GM18498 (cell line): ENCODE measurements around the gene ENDOV.

ENCODE experiments used
- ATAC-seq: cut with Tn5 transposase; IDR thresholded peaks from one replicate; pipeline ENCODE4 v1.9.1; 2021; ENCODE audit warnings: mild to moderate bottlenecking, moderate library complexity; ENCODE audit not compliant: unreplicated experiment

ENDOV gene

DNA sequence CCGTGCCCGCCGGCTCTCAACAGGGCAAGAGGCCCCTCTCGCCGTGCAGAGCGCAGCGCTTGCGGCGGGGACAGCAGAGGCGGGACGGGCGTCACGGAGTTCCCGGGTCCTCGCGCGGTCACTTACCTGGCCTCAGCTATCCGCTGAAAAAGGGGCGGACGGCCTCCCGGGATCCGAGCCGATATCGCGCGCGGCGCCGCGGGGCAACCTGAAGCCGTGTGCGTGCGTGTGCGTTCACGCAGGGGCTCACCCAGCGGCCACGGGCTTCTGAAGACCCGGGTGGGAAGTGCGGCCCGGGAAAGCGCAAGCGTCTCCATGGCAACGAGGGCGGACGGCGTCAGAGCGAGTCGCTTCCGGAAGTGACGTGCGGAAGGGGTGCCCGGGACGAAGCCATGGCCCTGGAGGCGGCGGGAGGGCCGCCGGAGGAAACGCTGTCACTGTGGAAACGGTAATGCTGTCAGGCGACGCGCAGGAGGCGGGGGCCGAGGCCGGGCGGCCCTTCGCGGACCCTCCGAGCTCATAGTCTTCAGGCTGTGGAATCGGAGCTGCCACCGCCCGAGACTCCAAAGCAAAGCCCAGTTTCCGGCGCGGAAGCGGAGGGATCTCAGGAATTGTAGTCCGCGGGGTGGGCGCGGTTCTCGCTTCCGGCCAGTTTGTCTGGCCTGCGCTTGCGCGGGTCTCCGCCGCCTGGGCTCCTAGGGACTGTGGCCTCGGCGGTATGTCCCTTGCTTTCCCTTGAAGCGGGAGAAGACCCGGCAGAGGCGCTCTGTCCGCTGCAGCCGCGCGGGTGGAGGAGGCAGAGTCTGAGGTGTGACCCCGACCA, at the start of gene ENDOV:
Gene ENDOV, plus strand, starts transcription at position 365 of the 823 bp plus-strand sequence. Its CDS starts 28 bp downstream, at position 393.
- peak; percentile 95 for ATAC-seq

DNA sequence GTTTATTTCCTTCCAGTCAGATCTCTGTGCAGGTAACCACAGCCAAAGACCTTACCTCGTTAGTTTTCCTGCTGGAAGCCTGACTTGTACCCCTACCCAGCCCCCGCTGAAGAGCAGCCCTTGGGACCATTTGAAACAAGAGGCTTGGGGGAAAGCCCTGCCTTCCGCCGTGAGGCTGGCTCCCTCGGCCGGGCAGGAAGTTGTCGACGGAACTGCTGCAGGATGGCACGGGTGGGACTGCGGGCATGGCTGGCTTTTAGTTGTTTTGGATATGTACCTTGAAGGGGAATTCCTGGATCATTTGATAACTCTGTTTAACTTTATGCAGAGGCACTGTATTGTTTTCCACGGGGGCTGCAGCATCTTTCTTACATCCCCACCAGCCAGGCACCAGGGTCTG, 49.0 kb upstream of the ENDOV start:
- ATAC-seq, result no peak

DNA sequence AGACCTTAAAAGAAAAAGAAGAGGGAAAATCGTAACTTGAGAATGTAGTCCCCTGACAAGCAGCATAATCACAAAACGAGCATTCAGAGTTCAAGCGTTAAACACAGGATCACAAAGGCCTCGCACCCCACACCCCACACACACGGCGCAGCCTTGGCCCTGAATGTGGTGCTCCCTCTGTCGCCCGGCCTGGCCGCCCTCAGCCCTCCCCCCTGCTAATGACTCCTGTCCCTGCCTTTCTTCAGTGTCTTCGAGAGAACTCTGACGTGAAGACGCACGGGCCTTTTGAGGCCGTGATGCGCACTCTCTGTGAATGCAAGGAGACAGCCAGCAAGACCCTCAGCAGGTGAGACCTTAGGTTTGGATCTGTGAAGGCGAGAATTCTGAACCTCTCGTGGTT, 47.5 kb upstream of the ENDOV start:
- no peak for ATAC-seq

DNA sequence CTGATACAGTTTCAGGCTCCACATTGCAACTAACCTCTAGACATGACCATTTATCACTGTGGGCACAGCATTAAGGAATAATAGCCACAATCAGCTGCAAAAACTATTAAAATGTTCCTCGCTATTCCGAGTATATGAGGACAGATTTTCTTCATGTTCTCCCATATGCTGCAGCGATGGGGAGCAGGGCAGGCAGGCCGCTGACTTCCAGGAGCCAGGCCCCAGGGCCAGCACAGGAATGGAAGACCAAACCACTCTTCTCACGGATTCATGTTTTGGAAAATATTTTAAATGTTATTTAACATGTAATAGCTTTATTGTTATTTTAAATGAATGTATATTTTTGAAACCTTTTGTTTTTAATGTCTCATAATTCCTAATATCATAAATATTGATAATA, 43.8 kb upstream of the ENDOV start:
- ATAC-seq, result no peak

DNA sequence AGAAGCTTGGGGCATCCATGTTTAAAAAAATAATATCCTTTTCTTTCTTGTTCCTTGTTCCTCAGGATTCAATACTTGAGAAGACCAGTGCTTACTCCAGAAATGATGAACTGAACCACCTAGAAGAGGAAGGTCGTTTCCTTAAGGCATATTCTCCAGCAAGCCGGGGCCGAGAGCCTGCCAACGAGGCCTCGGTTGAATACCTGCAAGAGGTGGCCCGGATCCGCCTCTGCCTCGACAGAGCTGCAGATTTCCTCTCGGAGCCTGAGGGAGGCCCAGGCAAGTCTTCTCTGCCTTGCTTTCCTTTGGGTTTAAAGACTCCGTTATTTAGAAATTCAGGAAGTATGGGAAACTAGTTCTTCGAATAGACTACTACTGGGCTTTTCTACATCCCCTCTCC, 42.5 kb upstream of the ENDOV start:
- ATAC-seq, result no peak

DNA sequence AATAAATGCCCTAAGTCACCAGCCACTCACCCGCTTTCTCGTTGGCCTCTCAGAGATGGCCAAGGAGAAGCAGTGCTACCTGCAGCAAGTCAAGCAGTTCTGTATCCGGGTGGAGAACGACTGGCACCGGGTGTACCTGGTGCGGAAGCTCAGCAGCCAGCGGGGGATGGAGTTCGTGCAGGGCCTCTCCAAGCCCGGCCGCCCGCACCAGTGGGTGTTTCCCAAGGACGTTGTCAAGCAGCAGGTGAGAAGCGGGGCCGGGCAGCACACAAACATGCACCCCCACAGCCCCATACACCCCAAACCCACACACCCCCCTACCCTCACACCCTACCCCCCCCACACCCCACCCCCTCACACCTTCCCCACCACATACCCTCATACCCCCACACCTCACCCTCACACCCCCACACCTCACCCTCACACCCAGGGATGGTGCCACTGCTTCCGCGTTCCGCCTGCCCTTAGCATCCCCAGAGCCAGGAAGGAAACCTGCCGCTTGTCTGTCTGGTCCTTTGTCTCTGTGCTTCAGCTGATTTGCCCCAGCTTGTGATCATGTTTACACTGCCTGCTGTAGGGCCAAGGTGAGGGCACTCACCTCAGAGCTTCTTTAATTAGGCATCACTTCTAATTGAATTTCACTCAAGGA, 41.9 kb upstream of the ENDOV start:
- ATAC-seq, result no peak

DNA sequence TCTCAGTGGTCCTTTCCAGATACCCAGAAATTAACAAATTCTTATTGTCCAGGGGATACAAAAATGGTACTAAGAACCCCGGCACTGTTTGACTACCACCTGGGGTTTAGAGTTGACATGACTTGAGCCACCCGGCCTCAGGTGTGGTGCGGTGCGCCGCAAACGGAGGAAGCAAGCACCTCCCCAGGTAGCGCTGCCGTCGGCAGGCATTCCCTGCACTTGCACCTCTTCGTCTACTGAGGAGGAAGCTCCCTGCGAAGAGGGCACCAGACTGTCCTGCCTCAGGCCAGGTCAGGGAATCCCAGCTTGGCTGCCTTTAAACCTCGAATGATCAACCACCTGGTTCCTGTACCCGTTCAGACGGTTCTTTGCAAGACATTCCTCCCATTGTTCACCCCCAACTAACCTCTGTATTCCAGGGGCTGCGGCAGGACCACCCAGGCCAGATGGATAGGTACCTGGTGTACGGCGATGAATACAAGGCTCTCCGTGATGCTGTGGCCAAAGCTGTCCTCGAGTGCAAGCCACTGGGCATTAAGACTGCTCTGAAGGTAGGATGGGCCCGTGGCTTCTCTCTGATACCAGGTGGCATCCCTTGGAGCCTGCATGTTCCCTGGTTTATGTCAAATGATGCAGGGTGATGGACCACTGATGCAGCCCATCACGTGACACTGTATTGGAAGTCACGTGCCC, 40.8 kb upstream of the ENDOV start:
- ATAC-seq, result no peak

DNA sequence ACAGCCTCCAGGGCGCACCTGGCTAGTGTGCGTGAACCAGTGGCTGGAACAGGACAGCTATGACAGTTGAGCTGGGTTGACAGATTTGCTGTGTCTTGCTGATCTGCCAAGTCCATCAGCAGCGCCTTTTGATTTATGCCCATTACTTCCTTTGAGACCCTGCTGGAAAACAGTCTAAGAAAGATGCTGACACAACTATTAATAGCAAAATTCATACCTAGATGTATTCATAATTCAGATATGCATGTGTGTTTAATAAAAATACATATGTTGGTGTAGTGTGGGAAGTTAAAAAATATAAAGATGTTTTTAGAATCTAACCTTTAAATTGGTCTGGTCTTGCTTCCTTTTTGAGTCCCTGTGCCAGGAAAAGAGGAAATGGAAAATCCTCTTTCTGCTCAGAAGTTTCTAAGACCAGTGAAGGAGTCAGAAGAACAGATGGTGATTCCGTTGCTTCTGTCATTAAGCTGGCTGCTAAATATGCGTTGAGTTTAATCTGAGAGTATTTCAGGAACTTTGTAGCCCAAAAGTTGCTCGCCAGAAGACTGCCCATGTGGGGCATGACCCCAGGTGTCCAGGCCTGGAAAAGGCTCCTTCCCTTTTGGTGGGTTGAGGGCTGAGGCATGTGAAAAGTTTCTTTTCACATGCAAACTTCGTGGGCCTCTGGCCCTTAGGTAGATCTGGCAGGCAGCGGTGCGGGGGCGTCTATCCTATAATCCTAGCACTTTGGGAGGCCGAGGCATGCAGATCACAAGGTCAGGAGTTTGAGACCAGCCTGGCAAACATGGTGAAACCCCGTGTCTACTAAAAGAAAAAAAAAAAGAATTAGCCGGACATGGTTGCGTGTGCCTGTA, 40.0 kb upstream of the ENDOV start:
- no peak for ATAC-seq

DNA sequence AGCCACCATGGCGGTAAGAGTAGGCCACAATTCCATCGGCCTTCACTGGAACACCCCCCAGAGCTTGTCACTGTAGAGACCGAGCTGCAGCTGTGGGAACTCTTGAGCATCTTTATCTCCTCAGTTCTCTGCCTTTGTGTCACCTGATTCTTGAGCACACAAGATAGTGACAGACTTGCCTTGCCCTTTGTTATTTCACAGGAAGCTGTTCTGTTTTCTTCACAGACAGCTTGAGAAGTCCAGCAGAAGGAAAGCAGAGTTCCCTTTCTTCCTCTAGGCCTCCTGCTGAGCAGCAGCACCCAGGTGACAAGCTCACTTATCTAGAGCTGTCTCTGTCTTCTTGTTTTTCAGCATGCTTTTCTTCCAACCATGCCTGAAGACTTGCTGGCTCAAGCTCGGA, 38.4 kb upstream of the ENDOV start:
- no peak for ATAC-seq

DNA sequence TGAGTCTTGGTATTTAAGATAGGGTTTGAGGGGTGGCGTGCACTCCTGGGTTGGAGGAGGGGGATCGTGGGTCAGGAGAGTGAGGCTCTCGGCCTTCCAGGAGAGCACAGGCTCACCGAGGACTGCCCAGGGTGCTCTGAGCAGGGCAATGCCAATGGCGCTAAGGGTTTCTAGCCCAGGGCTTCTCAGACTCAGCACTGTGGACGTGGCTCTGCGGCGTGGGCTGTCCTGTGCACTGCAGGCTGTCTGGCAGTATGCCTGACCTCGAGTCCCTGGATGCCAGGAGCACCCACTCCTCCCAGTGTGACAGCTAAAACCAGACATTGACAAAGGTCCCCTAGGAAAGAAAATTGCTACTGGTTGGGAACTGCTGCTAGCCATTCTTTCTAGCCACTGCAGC, 37.2 kb upstream of the ENDOV start:
- no peak for ATAC-seq

DNA sequence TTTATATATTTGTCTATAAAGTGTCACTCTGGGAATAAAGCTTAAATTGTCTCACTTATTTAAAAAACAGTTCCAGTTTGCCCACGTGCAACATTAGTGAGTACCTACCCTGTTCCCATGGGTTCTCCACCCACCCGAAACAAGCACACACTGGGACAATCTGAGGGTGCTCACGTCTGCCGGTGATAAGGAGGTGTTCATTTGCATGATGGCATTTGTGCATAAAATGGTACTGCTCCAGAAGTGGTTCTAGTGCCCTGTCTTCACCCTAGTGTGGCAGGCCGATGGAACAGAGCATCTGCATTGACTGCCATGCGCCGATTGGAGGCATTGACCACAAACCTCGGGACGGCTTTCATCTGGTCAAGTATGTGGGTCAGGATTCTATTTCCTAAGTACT, 35.6 kb upstream of the ENDOV start:
- ATAC-seq, result no peak

DNA sequence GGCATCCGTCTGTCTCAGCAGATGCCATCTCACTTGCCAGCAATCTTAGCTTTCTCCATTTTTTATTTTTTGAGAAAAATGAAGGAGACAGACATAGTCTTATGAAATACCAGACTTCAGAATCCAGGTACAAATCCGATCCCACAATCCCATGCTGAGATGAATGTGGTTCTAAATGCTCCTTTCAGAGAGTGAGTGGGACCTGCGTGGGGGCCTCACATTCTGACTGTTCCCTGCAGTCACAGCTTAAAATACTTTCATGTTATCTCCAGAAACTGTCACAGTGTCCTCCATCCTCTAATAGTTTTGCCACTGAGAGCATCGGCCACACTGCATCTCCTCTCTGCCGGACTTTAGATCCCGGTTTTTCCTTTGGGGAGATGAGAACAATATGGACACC, 34.9 kb upstream of the ENDOV start:
- no peak for ATAC-seq

DNA sequence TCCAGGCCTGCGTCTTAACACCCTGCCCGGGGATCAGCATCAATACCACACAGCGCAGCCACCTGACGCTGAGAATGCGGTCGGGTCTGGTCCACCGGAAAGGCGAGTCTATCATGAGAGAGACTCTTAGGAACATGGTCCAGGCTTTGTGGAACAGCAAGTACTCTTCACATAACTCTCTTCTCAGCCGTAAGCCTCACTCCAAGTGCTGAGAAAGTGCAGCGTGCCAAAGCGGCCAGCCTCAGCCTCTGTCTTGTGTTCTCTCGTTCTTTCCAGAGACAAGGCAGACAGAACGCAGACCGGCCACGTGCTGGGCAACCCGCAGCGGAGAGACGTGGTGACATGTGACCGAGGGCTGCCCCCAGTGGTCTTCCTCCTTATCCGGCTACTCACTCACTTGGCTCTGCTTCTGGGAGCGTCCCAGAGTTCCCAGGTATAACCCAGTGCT, 34.4 kb upstream of the ENDOV start:
- no peak for ATAC-seq

DNA sequence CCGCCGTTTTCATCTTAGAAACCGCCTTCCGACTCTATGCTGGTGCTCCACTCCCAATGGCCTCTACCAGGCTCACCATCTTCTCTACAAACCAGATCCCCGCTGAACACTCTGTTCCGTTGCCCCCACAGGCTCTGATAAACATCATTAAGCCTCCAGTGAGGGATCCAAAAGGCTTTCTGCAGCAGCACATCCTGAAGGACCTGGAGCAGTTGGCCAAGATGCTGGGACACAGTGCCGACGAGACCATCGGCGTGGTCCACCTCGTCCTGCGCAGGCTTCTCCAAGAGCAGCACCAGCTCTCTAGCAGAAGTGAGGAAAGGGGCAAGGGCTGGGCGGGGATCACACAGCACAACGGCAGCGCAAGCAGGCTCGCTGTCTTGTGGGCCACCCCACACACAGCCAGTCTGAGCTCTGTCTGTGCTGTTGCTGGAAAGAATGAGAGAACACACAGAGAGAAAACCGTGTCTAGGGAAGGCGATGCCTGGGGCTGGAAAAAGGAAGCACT, 33.5 kb upstream of the ENDOV start:
- ATAC-seq, result no peak

DNA sequence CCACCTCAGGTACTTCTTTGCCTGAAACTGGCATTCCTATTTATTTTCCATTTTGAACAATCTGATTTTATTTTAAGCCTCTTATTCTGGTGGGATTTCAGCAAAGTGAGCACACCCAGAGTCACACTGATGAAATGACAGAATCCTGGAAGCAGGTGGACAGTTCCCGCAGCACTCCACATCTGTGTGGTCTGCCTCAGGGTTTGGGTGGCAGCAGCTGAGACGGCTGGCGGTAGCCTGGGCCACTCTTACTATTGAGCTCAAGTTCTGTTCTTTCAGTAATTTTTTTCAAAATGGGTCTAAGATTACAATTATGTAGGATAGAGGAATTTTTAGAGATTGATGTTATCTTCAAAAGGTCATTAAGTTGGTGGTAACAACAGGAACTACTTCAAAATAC, 32.5 kb upstream of the ENDOV start:
- ATAC-seq, result no peak

DNA sequence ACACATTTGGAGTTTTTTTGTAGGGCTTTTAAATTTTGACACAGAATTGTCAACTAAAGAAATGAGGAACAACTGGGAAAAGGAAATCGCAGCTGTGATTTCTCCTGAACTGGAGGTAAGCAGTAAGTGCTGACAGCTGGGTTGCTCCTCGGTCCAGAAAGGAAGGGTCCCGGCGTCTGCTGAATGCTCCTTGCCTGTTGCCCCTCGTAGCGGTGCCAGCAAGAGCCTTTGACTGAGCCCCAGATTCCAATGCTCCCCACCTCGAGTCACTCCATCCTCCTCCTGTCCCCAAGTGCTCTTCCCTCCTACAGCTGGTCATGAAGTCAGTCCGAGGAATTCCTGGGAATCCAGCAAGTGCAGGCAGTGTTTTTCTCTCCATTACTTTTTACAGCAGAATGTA, 32.0 kb upstream of the ENDOV start:
- ATAC-seq, result no peak

DNA sequence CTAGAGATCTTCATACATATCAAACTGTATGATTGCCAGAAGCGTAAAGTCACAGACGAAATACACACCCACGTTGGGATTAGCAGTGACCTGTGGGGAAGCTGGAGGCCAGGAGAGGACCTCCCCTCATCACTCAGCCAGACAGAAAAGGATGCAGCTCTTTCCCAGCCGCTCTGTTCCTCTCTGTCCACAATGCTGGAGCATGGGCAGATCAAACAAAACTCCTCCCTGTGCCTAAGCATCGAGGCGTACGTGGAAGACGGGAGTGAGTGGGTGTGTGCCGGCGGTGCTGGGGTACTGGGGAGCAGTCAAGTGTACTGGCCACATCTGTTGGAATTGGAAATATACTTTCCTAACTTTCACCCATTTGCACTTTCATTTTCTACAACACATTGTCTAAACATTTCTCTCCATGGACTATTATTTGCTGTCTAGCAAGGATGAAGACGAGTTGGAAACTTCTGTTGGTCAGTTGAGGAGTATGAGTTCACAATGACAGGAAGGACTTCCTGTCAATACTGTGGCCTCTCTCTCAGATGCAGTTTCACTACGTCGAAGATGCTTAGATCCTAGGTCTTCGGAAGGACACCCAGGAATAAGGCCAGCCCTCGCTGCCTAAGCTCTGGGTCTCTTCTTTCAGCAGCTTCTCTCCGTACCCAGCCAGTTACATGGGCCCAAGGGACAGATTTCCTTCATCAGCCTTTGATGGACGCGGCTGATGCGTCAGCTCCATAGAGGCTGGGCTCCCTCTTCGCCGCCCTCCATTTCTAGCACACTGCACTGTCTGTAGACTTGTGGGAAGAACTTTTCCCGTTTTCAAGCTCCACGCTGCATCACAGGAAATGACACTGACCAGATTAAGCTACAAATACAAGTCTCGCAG, 30.6 kb upstream of the ENDOV start:
- no peak for ATAC-seq

DNA sequence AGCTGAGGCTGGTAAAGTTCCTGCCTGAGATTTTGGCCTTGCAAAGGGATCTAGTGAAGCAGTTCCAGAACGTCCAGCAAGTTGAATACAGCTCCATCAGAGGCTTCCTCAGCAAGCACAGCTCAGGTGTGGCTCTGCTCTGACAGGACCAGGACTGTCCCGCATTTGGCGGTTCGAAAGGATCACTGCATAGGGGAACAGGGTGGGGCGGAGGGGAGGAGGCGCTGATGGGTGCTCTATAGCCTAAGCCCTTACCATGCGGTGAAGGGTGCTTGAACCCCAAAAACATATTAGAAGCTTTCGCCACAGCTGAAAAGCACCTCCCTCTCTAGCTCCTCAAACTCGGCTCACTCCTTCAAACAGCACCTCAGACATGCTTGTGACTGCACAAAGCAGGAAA, 29.9 kb upstream of the ENDOV start:
- no peak for ATAC-seq

DNA sequence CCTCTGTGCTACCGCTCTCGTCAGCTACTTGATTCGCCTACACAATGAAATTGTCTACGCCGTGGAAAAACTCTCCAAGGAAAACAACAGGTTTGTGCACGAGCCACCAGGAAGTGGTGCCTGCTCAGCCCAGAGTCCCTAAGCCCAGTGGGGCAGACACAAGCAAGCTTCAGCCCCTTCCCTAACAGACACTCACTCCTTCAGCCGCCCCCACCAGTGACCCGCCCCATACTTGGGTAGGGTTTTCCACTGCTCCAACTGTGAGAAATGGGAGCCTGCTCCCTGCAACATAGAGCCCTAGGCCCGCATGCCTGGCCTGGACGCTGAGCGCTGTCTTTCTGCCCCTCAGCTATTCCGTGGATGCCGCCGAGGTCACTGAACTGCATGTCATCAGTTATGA, 28.6 kb upstream of the ENDOV start:
- no peak for ATAC-seq

DNA sequence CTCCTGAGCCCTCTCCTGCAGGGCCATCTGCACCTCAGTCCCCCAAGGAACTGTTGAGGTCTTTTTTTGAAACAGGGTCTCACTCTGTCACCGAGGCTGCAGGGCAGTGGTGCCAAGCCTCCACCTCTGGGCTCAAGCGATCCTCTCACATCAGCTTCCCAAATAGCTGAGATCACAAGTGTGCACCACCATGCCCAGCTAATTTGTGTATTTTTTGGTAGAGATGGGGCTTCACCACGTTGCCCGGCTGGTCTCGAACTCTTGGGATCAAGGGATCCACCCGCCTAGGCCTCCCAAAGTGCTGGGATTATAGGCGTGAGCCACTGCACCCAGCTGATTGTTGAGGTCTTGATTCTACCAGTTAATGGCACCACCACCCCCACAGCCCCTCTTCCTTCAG, 27.9 kb upstream of the ENDOV start:
- ATAC-seq, result no peak
